ENCODE measurements around the gene BCL2L2.

The BCL2L2 gene

DNA sequence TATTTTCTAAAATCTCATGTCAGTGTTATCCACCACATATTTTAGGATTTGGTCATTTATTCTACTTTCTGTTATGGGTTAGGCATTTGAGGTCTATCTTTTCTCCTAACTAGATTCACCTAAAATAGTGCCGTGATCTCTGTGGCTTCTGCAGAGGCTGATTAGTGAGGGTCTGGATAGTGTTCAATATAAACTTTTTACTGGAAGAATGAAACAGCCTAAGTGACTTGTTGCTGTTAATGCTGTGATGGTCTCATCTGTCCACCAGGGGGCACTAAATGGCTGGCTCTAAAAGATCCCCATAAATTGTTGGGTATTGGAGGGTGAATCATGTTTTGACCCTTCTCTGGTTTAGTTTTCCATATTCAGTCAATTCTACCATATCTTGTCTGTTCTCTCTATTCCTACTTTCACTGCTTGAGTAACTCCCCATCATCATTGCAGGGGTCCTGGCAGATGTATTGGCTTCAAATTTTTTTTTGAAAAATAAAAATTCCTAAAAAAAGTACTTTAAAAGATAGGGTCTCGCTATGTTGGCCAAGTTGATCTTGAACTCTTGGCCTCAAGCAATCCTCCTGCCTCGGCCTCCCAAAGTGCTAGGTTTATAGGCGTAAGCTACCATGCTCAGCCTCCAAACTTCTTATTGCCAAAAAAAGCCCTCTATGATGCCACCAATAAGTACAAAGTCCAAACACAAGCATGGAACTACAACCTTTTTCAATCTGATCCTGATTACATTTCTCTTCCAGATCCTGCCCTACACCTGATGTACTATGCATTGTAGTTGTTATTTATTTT, 21.5 kb downstream of the BCL2L2 start:
- TF ChIP-seq, protein P1, sequence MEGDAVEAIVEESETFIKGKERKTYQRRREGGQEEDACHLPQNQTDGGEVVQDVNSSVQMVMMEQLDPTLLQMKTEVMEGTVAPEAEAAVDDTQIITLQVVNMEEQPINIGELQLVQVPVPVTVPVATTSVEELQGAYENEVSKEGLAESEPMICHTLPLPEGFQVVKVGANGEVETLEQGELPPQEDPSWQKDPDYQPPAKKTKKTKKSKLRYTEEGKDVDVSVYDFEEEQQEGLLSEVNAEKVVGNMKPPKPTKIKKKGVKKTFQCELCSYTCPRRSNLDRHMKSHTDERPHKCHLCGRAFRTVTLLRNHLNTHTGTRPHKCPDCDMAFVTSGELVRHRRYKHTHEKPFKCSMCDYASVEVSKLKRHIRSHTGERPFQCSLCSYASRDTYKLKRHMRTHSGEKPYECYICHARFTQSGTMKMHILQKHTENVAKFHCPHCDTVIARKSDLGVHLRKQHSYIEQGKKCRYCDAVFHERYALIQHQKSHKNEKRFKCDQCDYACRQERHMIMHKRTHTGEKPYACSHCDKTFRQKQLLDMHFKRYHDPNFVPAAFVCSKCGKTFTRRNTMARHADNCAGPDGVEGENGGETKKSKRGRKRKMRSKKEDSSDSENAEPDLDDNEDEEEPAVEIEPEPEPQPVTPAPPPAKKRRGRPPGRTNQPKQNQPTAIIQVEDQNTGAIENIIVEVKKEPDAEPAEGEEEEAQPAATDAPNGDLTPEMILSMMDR (IDR thresholded peaks at IDR 0.05; ENCODE audit: insufficient read depth, low read length, missing control alignments), result peak; percentile 73
- ChIA-PET CTCF (interaction anchor here (0.6 to 18.0 kb wide), 18 partner anchors 10 to 388 kb away, joined by 3 to 303 read pairs (median 4); partner anchors contain the start of genes CMTM5, IL25 and SLC22A17), POLR2A (interaction anchor here (1.8 kb wide), 1 partner anchor 52 kb away, joined by 9 read pairs; no protein-coding TSS in a partner anchor)
- no peak for DNase-seq (ENCODE audit: low read depth, low spot score)
- H3K4me3 ChIP-seq (ENCODE audit: low read depth, low read length), result no peak overlapping the region

GRCh38 chr14:23335623-23336022, 29.0 kb downstream of the BCL2L2 start:
- ChIA-PET POLR2A (no interaction called here), CTCF (interaction anchor here (1.4 to 18.0 kb wide), 3 partner anchors 10 to 43 kb away, joined by 8 to 303 read pairs (median 9); partner anchors contain the start of genes CMTM5 and SLC22A17)

DNA sequence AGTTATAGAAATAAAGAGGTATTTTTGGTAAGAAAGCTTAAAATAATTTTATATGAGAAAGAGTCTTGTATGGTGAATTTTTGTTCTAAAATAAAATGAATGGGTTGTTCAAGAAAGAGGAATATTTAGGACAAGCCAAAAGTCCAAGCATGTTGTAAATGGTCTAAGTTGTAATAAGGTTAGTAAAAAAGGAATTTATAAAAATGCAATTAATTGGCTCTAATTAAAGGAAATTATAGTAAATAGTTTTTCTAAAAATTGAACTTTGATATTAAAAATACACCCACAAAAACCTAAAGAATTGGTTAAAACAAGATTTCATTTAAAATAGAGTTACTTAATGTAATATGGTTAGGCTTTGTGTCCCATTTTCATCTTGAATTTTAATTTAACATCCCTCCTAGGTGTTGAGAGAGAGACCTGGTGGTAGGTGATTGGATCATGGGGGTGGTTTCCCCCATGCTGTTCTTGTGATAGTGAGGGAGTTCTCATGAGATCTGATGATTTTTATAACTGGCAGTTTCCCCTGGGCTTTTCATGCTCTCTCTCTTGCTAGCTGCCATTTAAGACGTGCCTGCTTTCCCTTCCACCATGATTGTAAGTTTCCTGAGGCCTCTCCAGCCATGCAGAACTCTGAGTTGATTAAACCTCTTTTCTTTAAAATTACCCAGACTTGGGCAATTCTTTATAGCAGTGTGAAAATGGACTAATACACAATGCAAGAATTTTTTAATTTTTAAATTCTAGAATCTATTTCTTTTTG, 33.1 kb downstream of the BCL2L2 start:
- CTCF ChIA-PET, result interaction anchor here (0.6 to 3.0 kb wide), 4 partner anchors 11 to 40 kb away, joined by 3 to 24 read pairs (median 4); partner anchors contain the start of gene SLC22A17
- POLR2A ChIA-PET, result no interaction called here

More at GRCh38 chr14:23335623-23336022, 29.0 kb downstream of the BCL2L2 start:
- TF ChIP-seq, protein P1 (IDR thresholded peaks at IDR 0.05; ENCODE audit: insufficient read depth, low read length, missing control alignments), result no peak
- no peak for DNase-seq (ENCODE audit: low read depth, low spot score)
- H3K4me3 ChIP-seq (ENCODE audit: low read depth, low read length), result no peak overlapping the region

DNA sequence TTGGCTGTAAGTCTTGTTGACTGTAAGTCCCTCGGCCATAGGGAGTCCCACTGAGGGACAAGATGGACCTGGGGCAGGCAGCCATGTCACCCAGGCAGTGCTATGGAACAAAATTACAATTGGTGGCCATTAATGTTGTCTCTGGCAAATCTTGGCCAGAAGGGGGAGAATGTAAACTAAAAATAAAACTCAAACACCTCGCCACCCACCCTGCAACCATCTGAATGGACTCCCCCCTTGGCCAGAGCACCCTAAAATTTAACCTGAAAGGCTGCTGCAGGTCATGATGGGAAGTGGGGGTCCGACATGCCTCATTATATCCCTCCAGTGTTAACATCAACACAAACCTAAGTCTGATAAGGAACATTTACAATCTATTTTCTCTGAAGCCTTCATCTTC, 37.8 kb downstream of the BCL2L2 start:
- ChIA-PET POLR2A (interaction anchor here (1.3 kb wide), 1 partner anchor 8 kb away, joined by 4 read pairs; the partner anchor contains the start of gene SLC22A17), CTCF (interaction anchor here (0.7 to 2.6 kb wide), 11 partner anchors 9 to 36 kb away, joined by 3 to 12 read pairs (median 5); partner anchors contain the start of gene SLC22A17)
- no peak overlapping the region for H3K4me3 ChIP-seq (ENCODE audit: low read depth, low read length)
- TF ChIP-seq, protein P1 (IDR thresholded peaks at IDR 0.05; ENCODE audit: insufficient read depth, low read length, missing control alignments), result no peak
- no peak for DNase-seq (ENCODE audit: low read depth, low spot score)

More for the DNA sequence above, 33.1 kb downstream of the BCL2L2 start:
- no peak overlapping the region for H3K4me3 ChIP-seq (ENCODE audit: low read depth, low read length)
- TF ChIP-seq, protein P1 (IDR thresholded peaks at IDR 0.05; ENCODE audit: insufficient read depth, low read length, missing control alignments), result no peak
- no peak for DNase-seq (ENCODE audit: low read depth, low spot score)

GRCh38 chr14:23345987-23346692, 39.5 kb downstream of the BCL2L2 start:
- POLR2A ChIA-PET, result interaction anchor here (0.7 kb wide), 1 partner anchor 9 kb away, joined by 3 read pairs; no protein-coding TSS in a partner anchor
- CTCF ChIA-PET, result interaction anchor here (1.2 to 2.6 kb wide), 10 partner anchors 8 to 37 kb away, joined by 3 to 12 read pairs (median 7); no protein-coding TSS in a partner anchor
- TF ChIP-seq, protein P1 (IDR thresholded peaks at IDR 0.05; ENCODE audit: insufficient read depth, low read length, missing control alignments), result no peak
- no peak for DNase-seq (ENCODE audit: low read depth, low spot score)
- no peak overlapping the region for H3K4me3 ChIP-seq (ENCODE audit: low read depth, low read length)
